NCI-H2081 (cell line): ENCODE data around the gene PITX2.
A peak's percentile ranks its signal among the peaks of the same experiment; 100 is the strongest.
"Not testable (repeated sequence)": the region's sequence is repeated elsewhere in the genome, so short reads cannot be mapped to it uniquely, and the experiment has no call there.

Source experiments
- DNase-seq, 2 experiments: peaks; one replicate each; lab custom pipeline; 2025; lab: John Stamatoyannopoulos, UW

The PITX2 gene

DNA sequence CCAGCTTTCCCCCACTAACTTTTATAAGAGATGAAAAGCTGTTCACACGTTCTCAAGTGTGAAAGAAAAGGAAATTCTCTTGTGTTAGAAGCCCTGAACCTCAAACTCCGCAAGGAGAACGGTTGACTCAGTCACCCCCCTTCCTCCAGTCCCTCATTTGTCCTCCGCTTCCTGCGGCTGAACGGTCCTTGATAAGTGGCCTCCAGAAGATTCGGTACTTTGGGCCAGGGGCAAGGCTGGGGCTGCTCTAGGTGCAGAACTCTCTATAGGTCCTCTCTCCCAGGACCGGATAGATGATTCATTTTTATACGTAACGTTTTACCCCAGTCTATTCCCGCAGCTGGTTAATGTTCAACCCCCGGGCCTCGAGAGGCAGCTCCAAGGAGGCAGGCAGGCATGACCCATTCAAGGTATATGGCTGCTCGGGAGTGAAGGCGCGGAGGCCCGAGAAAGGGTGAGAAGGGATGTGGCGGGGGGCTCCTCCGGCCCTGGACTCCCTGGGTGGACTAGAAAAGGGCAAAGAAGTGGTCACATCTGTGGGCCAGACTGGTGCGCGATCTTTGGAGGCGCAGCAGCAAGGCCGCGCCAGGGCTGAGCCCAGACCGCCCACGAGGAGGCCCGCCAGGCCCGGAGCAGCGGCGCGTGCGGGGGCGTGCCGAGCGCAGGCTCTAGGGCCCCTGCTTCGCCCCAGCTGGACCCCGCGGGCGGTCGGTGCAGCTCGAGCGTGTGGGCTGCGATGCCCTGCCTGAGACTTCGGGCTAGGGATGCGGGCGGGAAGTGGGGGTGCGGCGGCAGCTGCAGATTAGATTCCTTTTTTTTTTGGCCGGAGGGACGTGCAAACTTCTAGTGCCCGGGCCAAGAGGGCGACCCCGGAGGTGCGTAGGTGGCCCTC lies 11.7 kb downstream of the PITX2 start:
- DNase-seq: no peak

DNA sequence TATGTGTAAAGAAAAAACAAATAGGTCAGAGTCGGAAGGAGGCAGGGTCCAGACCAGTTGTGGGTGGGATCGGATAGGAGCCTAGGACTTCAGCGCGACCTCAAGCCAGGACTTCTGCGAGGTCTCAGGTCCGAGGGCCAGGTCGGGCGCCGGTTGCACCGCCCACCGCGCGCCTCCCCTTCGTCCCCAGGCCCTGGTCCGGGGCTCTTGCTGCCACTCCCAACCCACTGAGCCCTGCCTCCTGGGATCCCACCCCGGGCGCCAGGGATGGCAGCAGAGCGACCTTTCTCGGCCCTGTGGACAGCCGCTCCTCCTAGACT lies 12.3 kb downstream of the PITX2 start:
- DNase-seq: no peak

DNA sequence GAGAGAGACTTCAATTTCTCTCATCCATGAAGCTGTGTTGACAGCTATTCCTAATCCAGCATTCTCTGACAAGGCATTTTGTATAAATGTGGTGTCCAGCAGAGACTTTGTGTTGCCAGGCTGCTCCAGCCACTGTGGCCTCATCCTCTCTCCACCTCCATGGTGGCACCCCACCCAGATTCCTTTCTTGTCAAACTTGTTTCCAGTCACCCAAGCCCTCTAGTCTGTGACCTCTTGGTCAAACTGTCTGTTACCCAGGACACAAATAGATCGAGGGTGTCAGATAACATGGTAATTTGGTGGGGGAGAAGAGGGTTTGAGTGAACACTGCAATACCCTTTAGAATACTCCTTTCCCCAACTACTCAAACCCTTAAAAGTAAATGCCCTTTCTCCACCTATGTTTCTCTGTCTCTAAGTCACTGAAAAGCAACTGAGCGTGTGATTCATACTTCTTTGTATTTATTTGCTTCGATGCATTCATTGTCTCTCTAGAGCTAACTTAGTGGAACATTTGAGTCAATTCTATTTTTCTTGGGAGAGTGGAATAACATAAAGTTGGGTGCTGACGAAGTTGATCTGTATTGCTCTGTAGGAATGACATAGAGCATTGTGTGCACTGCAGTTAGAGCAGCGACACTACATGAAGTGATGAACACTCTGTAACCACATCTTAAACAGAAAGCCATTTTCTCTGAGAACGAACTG lies 13.7 kb downstream of the PITX2 start:
- no peak for DNase-seq

GRCh38 chr4:110605077-110605476 lies 17.8 kb downstream of the PITX2 start:
- DNase-seq: no peak

DNA sequence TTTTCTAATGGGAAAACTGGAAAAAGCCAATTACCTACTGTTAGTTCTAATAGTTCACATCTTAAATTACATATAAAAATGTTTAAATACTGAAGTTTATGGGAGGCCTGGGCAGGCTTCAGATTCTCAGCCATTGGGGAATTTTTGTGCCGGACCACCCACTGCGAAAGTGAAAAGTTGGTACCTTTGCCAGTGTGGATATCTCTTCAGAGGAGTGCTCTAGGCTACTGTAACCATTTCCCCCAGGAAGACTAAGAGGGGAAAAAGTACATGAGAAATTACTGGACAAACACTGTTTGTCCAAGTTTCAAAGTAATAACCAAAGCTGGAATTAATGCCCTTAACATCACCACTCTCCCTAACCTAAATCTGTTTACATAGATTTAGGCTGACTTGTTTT lies 20.8 kb downstream of the PITX2 start:
- DNase-seq: no peak

GRCh38 chr4:110597582-110597981 lies 25.3 kb downstream of the PITX2 start:
- DNase-seq: no peak

DNA sequence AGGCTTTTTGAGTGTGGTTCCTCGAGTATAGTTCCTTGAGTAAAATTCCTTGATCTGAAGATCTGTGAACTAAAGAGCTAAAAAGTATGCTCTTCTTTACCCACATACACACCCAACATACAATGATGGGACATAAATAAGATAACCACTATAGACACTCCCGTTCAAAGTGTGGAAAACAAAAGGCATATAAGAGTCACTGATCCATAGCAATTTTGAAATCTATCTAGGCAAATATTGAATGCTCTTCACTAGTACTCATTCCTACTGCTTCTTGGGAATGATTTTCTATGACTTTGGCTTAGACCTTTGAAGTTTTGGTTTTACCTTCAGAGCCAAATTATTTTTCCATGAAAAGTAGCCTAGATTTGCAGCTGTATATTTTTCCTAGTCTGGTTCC lies 26.4 kb downstream of the PITX2 start:
- no peak for DNase-seq

DNA sequence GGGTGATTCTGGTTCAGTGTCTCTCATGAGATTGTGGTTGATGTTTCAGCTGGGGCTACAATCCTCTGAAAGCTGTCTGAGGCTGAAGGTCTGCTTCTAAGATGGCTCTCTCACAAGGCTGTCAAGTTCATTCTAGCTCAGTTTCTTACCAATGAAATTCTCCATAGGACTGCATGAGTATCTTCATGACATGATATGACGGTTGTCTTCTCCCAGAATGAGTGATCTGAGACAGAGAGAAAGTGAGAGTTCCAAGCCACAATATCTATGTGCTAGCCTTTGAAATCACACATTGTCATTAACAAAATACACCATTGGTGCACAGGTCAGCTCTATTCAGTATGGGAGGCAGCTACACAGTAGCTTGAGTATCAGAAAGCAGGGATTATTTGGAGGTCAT lies 27.3 kb downstream of the PITX2 start:
- DNase-seq: no peak

GRCh38 chr4:110589297-110589696 lies 33.6 kb downstream of the PITX2 start:
- no peak for DNase-seq

DNA sequence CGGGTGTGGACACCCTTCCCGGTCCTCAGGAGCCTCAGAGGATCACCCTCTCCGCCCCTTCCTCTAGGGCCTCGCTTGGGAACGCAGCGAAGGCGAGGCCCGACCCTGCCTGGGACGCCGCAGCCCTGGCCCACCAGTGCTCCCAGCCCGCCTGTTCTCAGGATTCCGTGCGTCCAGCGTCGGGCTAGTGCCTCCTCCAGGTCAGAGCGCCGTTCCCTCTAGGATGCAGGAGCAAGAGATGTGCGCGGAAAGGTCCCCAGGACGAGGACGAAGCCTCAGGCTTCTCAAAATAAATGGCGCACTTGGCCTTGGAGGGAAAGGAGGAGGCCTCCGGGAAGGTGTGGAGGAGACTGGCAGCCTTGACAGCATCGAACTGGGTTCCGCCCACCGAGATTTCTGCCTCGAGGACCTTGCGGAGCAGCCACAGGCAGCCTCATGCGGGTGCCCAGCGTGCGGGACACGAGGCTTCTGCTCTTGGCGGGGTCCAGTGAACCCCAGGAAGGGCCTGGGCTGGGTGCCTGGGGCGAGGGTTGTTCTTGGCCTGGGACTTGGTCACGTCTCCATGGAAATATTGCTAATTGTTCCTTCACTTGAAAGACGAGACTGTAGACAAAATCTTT lies 35.1 kb downstream of the PITX2 start:
- DNase-seq: no peak

DNA sequence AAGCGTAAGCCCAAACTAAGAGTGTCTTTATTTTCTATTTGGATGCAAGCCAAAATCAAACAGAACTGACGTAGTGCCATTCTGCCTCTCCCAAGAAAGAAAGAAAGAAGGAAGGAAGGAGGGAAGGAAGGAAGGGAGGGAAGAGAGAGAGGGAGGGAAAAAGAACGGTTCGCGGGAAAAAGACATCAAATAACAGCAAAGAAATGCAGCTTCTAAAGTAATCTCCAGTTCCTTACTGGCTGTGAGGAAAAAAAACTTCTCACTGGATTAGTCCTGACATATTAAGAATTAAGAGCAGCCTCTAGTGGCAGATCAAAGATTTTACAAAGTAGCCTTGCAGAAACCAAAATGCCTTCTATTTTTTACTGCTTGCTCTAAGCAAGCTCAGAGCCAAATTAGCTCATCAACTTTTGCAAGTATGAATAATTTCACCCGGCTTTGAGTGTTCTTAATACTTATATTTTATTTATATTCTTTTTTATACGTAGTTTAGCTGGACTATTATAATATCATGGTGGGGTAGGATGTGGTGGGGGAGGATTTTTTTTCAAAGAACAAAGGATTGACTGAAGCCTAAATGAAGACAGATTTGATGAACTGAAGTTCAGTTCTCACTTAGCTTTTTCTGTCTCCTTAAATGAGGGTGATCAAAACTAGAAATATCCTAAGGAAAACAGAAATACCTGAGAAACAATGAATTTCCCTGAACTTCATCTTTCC lies 36.6 kb downstream of the PITX2 start:
- peak in 1 of 2 experiments; percentile 9 for DNase-seq

DNA sequence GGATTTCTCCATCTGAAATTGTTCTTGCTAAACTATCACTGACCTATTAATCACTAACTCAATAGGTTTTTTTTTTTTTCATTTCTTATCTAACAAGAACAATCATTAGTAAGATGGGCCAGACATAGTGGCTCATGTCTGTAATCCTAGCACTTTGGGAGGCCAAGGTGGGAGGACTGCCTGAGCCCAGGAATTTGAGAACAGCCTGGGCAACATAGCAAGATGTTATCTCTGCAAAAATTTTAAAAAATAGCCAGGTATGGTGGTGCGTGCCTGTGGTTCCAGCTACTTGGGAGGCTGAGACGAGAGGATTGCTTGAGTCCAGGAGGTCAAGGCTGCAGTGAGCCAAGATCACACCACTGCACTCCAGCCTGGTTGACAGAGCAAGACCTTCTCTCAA lies 46.2 kb downstream of the PITX2 start:
- DNase-seq: not testable (repeated sequence)
